ENCODE data around the gene FBXL14.

DNA sequence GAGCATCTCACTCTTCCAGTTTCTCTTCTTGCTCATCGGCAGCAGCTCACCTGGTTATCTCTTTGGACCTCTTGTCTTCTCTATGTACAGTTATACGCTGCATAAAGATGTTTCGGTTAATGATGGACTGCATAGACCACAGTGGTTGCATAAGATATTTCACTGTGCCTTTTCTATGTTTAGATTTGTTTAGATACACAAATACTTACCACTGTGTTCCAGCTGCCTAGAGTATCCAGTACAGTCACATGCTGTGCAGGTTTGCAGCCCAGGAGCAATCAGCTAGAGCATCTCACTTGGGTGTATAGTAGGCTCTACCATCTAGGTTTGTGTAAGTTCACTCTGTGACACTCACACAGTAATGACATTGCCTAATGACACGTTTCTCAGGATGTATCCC lies 57.6 kb downstream of the FBXL14 start:
- TF ChIP-seq EZH2 (IDR thresholded peaks at IDR 0.05; ENCODE audit: low read length, unreplicated experiment) (no peak), EZH2phosphoT487 (IDR thresholded peaks at IDR 0.05; ENCODE audit: borderline replicate concordance, low read length) (no peak)
- TF ChIP-seq, protein P1, sequence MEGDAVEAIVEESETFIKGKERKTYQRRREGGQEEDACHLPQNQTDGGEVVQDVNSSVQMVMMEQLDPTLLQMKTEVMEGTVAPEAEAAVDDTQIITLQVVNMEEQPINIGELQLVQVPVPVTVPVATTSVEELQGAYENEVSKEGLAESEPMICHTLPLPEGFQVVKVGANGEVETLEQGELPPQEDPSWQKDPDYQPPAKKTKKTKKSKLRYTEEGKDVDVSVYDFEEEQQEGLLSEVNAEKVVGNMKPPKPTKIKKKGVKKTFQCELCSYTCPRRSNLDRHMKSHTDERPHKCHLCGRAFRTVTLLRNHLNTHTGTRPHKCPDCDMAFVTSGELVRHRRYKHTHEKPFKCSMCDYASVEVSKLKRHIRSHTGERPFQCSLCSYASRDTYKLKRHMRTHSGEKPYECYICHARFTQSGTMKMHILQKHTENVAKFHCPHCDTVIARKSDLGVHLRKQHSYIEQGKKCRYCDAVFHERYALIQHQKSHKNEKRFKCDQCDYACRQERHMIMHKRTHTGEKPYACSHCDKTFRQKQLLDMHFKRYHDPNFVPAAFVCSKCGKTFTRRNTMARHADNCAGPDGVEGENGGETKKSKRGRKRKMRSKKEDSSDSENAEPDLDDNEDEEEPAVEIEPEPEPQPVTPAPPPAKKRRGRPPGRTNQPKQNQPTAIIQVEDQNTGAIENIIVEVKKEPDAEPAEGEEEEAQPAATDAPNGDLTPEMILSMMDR (conservative IDR thresholded peaks at IDR 0.05; ENCODE audit: low read depth, low read length): no peak
